DMS53 treated with DMSO at 0.1 percent for 48 hours (cell line): Measurements from ENCODE around the gene PBX1.
"Not testable (repeated sequence)": the region's sequence is repeated elsewhere in the genome, so short reads cannot be mapped to it uniquely, and the experiment has no call there.

Experiments used
- DNase-seq: peaks from one replicate; lab custom pipeline; 2025; ENCODE audit not compliant: unreplicated experiment; lab: John Stamatoyannopoulos, UW

Gene PBX1

DNA sequence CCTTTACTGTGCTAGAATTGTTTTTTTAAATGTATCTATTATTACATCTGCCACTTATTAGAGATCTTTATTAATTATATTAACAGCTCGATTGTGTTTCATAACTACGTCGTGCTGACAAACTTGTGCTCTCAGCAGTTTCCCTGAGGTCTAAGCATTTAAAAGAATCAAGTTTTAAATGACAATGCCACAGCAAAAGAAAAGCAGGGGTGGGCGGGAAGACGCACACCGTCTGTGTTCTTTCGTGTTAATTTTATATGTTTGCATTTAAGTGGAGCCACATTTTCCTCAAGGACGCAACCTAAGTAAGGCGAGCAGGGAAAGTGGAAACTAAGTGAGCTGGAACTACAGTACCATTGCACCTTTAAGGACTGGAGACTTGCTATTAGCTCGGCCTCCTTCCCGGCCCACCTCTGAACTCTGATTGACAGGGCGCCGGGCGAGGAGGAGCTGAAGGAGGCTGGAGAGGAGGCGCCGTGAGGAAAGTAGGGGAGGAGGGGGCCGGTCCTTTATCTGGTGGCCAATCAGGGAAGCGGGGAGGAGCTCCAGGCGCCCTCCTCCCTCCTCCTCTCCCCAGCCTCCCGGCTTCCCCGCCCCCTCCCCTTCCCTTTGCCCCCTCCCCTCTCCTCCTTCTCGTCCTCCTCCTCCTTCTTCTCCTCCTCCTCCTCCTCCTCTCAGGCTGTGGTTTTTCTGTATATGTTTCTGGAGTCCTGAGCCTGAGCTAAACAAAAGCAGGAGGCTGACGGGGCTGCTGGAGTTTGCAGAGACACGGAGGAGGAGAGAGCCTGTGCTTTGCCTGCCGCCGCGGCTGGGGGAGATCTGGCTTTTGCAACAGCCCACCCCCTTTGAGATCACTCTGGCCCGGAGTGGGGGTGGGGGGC, at the start of gene PBX1:
Gene PBX1 (plus strand): TSS at position 724 of the 881 bp plus-strand sequence.
- peak; percentile 92 for DNase-seq

DNA sequence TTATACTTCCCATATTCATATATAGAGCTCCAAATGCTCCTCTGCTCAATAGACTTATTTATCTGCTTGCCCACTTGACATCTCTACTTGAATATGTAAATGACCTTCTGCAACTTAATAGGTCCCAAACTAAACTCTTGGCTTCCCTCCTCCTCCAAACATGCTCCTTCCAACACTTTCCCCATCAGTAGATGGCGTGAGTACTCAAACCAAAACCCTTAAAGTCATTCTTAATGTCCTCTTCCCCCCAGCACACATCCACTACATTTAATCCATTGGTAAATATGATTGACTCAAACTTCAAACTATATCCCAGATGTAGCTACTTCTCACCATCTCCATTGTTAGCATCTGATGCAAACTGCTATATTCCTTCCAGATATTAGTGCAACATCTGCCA, 48.5 kb upstream of the PBX1 start:
- DNase-seq, result no peak

- no peak for DNase-seq
Observed at GRCh38 chr1:164511001-164511705, 47.8 kb upstream of the PBX1 start.

- DNase-seq, result no peak
Observed at GRCh38 chr1:164515231-164515630, 43.8 kb upstream of the PBX1 start.

DNA sequence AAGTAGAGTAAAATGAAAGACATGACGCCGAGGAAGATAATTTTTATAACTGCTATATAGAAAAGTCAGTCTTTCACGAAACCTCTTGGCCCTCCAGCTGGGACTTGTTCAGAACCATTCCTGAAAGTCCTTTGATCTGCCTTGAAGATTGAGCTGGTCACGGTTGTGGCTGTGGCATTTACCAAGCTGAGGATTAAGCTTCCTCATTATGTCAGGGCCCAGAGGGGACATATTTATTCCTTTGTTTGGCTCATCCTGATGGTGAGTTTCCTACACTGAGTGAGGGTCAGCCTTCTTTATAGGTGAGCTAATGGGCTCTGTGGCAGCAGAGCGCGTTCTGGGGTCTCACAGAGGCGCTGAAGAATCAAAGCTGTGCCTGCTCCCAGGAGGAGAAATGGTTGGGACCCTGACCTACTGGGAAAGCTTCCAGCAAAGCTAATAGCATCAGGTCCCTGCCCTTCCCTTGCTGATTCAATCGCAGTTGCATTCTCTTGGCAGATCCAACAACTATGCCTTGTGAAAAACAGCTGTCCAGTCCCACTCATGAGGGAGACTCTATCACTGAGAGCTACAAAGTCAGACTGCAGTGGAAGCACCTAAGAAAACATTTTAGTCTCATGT, 43.2 kb upstream of the PBX1 start:
- DNase-seq, result no peak

DNA sequence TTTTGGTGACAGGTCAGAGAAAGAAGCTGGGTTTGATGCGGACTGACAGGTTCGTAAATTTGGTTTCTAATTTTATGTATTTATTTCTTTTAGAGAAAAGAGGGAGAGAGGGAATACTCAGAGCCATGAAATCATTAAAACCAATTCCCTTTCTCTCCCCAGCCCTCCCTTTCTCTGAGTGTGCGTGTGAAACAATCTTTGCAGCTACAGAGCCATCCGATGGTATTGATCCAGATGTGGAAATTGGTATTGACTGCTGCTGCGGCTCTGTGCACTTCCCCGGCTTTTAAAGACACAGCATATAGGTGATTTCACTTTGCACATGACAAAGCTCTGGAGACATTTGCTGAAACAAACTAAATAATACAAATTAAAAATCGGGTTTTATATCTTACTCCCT, 42.4 kb upstream of the PBX1 start:
- DNase-seq, result no peak

- DNase-seq, result no peak
Observed at GRCh38 chr1:164518692-164519332, 40.2 kb upstream of the PBX1 start.

DNA sequence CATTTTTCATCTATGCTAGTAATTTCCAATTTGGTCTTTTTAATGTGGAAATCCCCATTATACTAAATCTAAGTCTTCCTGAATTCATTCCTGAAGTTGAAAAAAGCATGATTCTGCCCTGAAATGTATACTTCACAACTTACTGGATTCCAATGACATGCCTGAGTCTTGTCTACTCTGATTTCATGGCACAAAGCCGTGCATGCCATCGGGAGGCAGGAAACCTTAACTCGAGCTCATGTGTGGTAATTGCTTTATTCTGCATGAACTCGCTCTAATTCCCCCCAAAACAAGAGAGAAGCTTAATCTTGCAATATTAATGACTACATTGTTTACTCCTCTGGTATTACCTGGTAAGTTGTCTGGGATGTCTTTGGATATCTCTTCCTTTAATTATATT, 39.6 kb upstream of the PBX1 start:
- no peak for DNase-seq

DNA sequence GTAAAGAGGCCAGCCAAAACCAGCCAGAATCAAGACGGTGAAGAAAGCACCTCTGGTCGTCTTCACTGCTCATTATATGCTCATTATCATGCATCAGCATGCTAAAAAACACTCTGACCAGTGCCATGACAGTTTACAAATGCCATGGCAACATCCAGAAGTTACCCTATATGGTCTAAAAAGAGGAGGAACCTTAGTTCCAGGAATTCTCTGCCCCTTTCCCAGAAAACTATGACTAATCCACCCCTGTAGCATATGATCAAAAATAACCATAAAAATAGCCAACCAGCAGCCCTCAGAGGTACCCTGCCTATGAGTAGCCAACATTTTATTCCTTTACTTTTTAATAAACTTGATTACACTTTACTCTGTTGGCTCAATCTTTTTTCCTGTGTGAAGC, 34.2 kb upstream of the PBX1 start:
- no peak for DNase-seq

DNA sequence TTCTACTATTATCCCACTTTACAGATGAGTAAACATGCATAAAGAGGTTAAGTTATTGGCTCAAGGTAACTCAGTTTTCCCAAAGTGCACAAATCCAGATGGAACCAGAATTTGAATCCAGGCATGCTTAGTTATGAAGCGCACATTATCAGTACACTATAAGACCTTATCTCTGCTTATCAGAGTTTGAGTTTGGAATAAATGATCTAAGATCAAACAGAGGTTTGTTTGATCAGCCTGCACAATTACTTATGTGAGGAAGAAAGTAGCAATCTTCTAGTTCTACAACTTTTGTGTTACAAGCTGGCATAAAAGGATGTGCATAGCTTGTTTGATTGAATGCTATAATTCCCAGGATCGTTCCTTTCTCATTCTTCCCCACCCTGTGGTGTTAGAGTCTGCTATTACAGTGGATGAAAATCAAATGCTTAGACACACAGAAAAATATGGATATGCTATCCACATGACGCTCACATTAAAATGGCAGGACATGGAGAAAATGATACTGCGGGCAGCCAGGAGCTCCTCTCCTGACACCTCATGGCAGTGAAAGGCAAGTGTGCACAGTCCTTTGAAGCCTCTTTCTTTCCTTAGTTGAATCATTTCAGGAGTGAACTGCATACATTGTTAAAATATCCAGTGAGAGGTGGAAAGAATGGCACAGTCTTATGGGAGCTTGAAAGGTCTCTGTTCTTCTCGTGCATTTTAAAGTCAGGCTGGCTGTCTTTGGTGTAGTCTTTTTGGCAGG, 23.9 kb upstream of the PBX1 start:
- no peak for DNase-seq

DNA sequence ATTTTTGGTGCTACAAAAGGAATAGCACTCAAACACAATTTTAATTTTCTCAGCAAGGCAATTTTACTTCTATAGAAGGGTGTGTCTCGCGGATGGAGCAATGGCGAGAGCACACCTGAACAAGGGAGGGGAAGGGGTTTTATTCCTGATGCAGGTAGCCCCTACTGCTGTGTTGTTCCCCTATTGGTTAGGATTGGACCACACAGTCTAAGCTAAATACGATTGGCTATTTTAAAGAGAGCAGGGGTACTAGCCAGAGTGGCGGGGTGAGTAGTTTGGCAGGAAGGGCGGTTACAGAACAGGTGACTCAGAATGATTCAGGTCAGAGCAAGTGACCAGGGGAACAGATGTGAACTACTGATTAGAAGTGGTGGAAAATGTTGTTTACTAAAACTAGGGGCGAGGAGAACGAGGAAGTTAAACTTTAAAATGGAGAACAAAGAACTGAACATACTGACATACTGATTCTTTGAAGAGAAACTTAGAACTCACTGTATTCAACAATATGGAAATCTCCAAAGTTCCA, 6.5 kb upstream of the PBX1 start:
- DNase-seq, result not testable (repeated sequence)

- DNase-seq, result no peak
Observed at GRCh38 chr1:164557270-164557669, 1.7 kb upstream of the PBX1 start.

DNA sequence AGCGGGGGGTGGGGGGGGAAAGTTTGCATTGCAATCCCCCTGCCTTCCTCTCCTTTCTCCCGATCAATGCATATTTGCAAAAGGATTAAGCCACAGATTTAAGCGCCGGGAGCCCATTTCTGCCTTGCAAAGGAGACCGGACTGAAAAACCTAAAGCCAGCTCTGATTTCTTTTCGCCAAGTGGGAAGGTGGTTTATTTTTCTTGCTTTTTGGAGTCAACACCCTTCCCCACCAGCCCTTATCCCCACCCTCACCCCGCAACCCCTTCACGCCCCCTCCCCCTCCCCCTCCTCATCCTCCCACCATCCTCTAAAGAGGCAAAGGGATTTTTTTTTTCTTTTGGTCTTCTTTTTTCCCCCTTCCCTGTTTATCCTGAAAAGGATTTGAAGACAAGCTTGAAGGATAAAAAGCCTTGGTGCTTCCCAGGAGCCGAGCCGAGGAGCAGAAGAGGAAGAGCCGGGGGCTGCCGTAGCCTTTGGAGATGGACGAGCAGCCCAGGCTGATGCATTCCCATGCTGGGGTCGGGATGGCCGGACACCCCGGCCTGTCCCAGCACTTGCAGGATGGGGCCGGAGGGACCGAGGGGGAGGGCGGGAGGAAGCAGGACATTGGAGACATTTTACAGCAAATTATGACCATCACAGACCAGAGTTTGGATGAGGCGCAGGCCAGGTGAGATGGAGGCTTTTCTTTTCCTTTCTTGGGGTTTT, 513 bp downstream of the PBX1 start:
- DNase-seq, result peak; percentile 37

- DNase-seq, result no peak
Observed at GRCh38 chr1:164560121-164560541, 1.1 kb downstream of the PBX1 start.

- no peak for DNase-seq
Observed at GRCh38 chr1:164560556-164560955, 1.6 kb downstream of the PBX1 start.

GRCh38 chr1:164561007-164561406, 2.0 kb downstream of the PBX1 start:
- no peak for DNase-seq

GRCh38 chr1:164561472-164561871, 2.5 kb downstream of the PBX1 start:
- DNase-seq, result no peak

GRCh38 chr1:164562061-164562460, 3.1 kb downstream of the PBX1 start:
- DNase-seq, result no peak

- DNase-seq, result no peak
Observed at GRCh38 chr1:164562511-164562910, 3.5 kb downstream of the PBX1 start.
